ENCODE results near the gene CARD14. TPM values are rescaled to one million over a fixed set of nuclear protein-coding genes. Genes with fewer than 3 reads are reported as not detected.

Gene CARD14
- polyA plus RNA-seq, 1 donor (not counting 4 experiments of a cell fraction or from before 2014, with no cell fraction given) = 0.49 TPM

DNA sequence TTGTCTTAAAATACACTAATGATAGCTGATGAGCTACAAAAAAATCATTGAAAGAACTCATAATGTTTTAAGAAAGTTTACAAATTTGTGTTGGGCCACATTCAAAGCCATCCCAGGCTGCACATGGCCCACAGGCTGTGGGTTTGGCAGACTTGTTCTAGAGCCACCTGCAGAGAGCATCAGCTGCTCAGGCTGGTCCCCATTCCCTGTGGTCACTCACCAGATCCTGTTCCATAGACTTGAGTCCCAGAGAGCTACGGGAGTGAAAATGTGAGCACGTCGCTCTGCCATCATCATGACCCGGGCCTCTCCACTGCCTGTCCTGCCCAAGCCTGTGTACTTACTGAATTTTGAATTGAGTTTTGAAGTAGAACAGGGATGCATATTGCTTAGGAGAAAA is 57.3 kb downstream of the CARD14 start:
- H3K27me3 ChIP-seq (ENCODE audit: control insufficient read depth, extremely low read depth, insufficient read depth, low read length) = no peaks in the 10 kb centered on the region
- DNase-seq (ENCODE audit: low read depth, low spot score) (no peak), FAIRE-seq (no peak)
- H3K36me3 ChIP-seq (ENCODE audit: control insufficient read depth in 2 of 2, extremely low read depth in 1 of 2, insufficient read depth in 2 of 2, low read length in 2 of 2) = no peaks in the 10 kb centered on the region
- no peak overlapping the region for H3K9ac ChIP-seq (ENCODE audit: control insufficient read depth, extremely low read depth, insufficient read depth, low read length)
- dilution Hi-C loops (cut with MboI; ENCODE audit: extremely low pct_ligation_motif_present, low sequenced_read_pairs) = no loop called here
- H4K20me1 ChIP-seq (ENCODE audit: control insufficient read depth, extremely low read depth, insufficient read depth, low read length) = no peaks in the 10 kb centered on the region
- H3K9me1 ChIP-seq (ENCODE audit: control insufficient read depth, extremely low read depth, insufficient read depth, low read length) = no peaks in the 10 kb centered on the region
- no peak for TF ChIP-seq EZH2 (IDR thresholded peaks at IDR 0.05; ENCODE audit: low read length)
- TF ChIP-seq, protein P1, sequence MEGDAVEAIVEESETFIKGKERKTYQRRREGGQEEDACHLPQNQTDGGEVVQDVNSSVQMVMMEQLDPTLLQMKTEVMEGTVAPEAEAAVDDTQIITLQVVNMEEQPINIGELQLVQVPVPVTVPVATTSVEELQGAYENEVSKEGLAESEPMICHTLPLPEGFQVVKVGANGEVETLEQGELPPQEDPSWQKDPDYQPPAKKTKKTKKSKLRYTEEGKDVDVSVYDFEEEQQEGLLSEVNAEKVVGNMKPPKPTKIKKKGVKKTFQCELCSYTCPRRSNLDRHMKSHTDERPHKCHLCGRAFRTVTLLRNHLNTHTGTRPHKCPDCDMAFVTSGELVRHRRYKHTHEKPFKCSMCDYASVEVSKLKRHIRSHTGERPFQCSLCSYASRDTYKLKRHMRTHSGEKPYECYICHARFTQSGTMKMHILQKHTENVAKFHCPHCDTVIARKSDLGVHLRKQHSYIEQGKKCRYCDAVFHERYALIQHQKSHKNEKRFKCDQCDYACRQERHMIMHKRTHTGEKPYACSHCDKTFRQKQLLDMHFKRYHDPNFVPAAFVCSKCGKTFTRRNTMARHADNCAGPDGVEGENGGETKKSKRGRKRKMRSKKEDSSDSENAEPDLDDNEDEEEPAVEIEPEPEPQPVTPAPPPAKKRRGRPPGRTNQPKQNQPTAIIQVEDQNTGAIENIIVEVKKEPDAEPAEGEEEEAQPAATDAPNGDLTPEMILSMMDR (optimal IDR thresholded peaks at IDR 0.05 in 1 of 3, IDR thresholded peaks at IDR 0.05 in 1 of 3, conservative IDR thresholded peaks at IDR 0.05 in 1 of 3; ENCODE audit: extremely low read depth in 1 of 3, insufficient read depth in 2 of 3, low read length in 3 of 3) = no peak
- H3K4me1 ChIP-seq (ENCODE audit: control insufficient read depth, extremely low read depth, insufficient read depth, low read length) = no peaks in the 10 kb centered on the region
- no peak overlapping the region for H2AFZ ChIP-seq (ENCODE audit: control insufficient read depth, low read length)
- no peak overlapping the region for H3K27ac ChIP-seq (ENCODE audit: control insufficient read depth, insufficient read depth, low read length)
- no peak overlapping the region for H3K4me2 ChIP-seq (ENCODE audit: control insufficient read depth, extremely low read depth, insufficient read depth, low read depth, low read length)
- no peak overlapping the region for H3K4me3 ChIP-seq (ENCODE audit: control insufficient read depth in 2 of 3, extremely low read depth in 1 of 3, insufficient read depth in 2 of 3, low read depth in 1 of 3, low read length in 3 of 3)
- H3K9me3 ChIP-seq (ENCODE audit: control insufficient read depth, low read depth, low read length) = peaks cover under 1% of the 10 kb centered on the region
- no peaks in the 10 kb centered on the region for H3K79me2 ChIP-seq (ENCODE audit: control insufficient read depth, insufficient read depth, low read length)

DNA sequence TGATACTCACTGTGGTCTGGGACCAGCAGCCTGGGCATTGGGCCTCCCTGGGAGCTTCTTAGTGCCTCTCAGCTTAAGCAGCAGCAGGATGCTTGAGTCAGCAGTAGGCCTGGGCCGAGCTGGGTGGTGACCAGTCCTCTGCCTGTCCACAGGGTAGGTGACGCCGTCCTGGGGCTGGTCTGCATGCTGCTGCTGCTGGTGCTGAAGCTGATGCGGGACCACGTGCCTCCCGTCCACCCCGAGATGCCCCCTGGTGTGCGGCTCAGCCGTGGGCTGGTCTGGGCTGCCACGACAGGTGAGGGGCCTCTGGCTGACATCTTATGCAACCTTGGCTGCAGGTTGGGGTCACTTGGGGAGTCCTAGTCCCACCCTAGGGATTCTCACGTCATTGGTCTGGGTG is 57.8 kb downstream of the CARD14 start:
- DNase-seq (ENCODE audit: low read depth, low spot score) (no peak), FAIRE-seq (no peak)
- H3K27ac ChIP-seq (ENCODE audit: control insufficient read depth, insufficient read depth, low read length) = no peak overlapping the region
- H3K36me3 ChIP-seq (ENCODE audit: control insufficient read depth in 2 of 2, extremely low read depth in 1 of 2, insufficient read depth in 2 of 2, low read length in 2 of 2) = no peaks in the 10 kb centered on the region
- H4K20me1 ChIP-seq (ENCODE audit: control insufficient read depth, extremely low read depth, insufficient read depth, low read length) = no peaks in the 10 kb centered on the region
- H3K9me1 ChIP-seq (ENCODE audit: control insufficient read depth, extremely low read depth, insufficient read depth, low read length) = no peaks in the 10 kb centered on the region
- H3K79me2 ChIP-seq (ENCODE audit: control insufficient read depth, insufficient read depth, low read length) = no peaks in the 10 kb centered on the region
- TF ChIP-seq, protein P1 (optimal IDR thresholded peaks at IDR 0.05 in 1 of 3, IDR thresholded peaks at IDR 0.05 in 1 of 3, conservative IDR thresholded peaks at IDR 0.05 in 1 of 3; ENCODE audit: extremely low read depth in 1 of 3, insufficient read depth in 2 of 3, low read length in 3 of 3) = no peak
- TF ChIP-seq EZH2 (IDR thresholded peaks at IDR 0.05; ENCODE audit: low read length) = no peak
- no peak overlapping the region for H3K4me2 ChIP-seq (ENCODE audit: control insufficient read depth, extremely low read depth, insufficient read depth, low read depth, low read length)
- no peaks in the 10 kb centered on the region for H3K27me3 ChIP-seq (ENCODE audit: control insufficient read depth, extremely low read depth, insufficient read depth, low read length)
- no peak overlapping the region for H3K9ac ChIP-seq (ENCODE audit: control insufficient read depth, extremely low read depth, insufficient read depth, low read length)
- peaks cover 6% of the 10 kb centered on the region for H3K9me3 ChIP-seq (ENCODE audit: control insufficient read depth, low read depth, low read length)
- dilution Hi-C loops (cut with MboI; ENCODE audit: extremely low pct_ligation_motif_present, low sequenced_read_pairs) = no loop called here
- no peak overlapping the region for H2AFZ ChIP-seq (ENCODE audit: control insufficient read depth, low read length)
- H3K4me1 ChIP-seq (ENCODE audit: control insufficient read depth, extremely low read depth, insufficient read depth, low read length) = no peaks in the 10 kb centered on the region
- H3K4me3 ChIP-seq (ENCODE audit: control insufficient read depth in 2 of 3, extremely low read depth in 1 of 3, insufficient read depth in 2 of 3, low read depth in 1 of 3, low read length in 3 of 3) = no peak overlapping the region

Measured in keratinocyte (primary cell).